ENCODE data around the gene ADAMTS9.

Gene ADAMTS9

DNA sequence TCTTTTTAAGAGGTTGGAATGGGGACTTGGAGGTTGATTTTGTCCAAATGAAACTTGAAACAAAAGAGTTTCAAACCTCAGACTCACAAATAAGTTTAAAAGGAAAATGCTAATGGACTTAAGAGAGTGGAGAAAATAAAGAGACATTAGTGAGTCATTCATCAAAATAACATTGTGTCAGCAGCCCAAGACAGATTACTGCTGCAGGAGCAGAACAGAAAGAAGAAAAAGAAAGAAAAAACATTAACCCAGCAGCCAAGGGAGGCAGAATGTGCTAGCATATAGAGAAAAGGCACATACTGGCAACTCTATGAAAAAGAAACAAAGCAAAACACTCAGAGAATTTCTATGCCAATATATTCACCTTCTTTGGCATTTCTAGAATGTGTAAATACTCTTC lies 42.6 kb downstream of the ADAMTS9 start:
- Histone ChIP-seq H3K4me1 (ENCODE audit: low read length) (no peaks in the 10 kb centered on the region), H3K27me3 (ENCODE audit: low read depth, low read length) (no peaks in the 10 kb centered on the region), H3K9me3 (ENCODE audit: insufficient read depth, low read length) (no peaks in the 10 kb centered on the region), H4K20me1 (ENCODE audit: insufficient read depth, low read length) (no peaks in the 10 kb centered on the region), H3K9ac (ENCODE audit: low read length) (no peak overlapping the region), H3K36me3 (replicated peaks; ENCODE audit: low read depth, low read length) (no peaks in the 10 kb centered on the region), H3K27ac (ENCODE audit: low read length) (no peak overlapping the region), H3K4me3 (ENCODE audit: low read length) (no peak overlapping the region), H3K4me2 (ENCODE audit: low read length) (no peak overlapping the region), H3K79me2 (ENCODE audit: low read length) (no peaks in the 10 kb centered on the region), H2AFZ (ENCODE audit: low read depth, low read length) (no peak overlapping the region)
- TF ChIP-seq EZH2phosphoT487 (IDR thresholded peaks at IDR 0.05; ENCODE audit: low read depth): no peak
- TF ChIP-seq, protein P1, sequence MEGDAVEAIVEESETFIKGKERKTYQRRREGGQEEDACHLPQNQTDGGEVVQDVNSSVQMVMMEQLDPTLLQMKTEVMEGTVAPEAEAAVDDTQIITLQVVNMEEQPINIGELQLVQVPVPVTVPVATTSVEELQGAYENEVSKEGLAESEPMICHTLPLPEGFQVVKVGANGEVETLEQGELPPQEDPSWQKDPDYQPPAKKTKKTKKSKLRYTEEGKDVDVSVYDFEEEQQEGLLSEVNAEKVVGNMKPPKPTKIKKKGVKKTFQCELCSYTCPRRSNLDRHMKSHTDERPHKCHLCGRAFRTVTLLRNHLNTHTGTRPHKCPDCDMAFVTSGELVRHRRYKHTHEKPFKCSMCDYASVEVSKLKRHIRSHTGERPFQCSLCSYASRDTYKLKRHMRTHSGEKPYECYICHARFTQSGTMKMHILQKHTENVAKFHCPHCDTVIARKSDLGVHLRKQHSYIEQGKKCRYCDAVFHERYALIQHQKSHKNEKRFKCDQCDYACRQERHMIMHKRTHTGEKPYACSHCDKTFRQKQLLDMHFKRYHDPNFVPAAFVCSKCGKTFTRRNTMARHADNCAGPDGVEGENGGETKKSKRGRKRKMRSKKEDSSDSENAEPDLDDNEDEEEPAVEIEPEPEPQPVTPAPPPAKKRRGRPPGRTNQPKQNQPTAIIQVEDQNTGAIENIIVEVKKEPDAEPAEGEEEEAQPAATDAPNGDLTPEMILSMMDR (IDR thresholded peaks at IDR 0.05; ENCODE audit: low read depth, low read length): no peak

DNA sequence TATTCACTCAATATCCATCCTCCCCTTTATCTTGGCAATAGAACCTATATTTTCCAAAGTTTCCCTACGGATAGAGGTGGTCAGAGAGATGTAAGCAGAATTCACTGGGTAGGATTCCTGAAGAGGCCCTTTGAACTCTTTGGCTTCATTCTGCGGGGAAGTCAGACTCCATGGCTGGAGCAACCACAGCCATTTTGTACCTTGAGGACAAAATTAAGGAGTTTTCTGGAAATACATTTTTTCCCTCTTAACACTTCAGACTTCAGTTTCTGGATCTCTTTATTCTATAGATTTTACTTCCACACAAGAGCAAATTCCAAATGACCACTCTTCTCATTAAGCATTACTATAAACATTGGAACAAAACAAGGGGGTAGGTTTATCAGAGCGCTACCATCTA lies 43.3 kb downstream of the ADAMTS9 start:
- no peak overlapping the region for H2AFZ ChIP-seq (ENCODE audit: low read depth, low read length)
- H3K4me3 ChIP-seq (ENCODE audit: low read length): no peak overlapping the region
- no peaks in the 10 kb centered on the region for H3K79me2 ChIP-seq (ENCODE audit: low read length)
- TF ChIP-seq, protein P1 (IDR thresholded peaks at IDR 0.05; ENCODE audit: low read depth, low read length): no peak
- no peak for TF ChIP-seq EZH2phosphoT487 (IDR thresholded peaks at IDR 0.05; ENCODE audit: low read depth)
- no peaks in the 10 kb centered on the region for H3K36me3 ChIP-seq (replicated peaks; ENCODE audit: low read depth, low read length)
- no peaks in the 10 kb centered on the region for H3K9me3 ChIP-seq (ENCODE audit: insufficient read depth, low read length)
- H3K27me3 ChIP-seq (ENCODE audit: low read depth, low read length): no peaks in the 10 kb centered on the region
- no peaks in the 10 kb centered on the region for H3K4me1 ChIP-seq (ENCODE audit: low read length)
- no peaks in the 10 kb centered on the region for H4K20me1 ChIP-seq (ENCODE audit: insufficient read depth, low read length)
- H3K9ac ChIP-seq (ENCODE audit: low read length): no peak overlapping the region
- no peak overlapping the region for H3K27ac ChIP-seq (ENCODE audit: low read length)
- H3K4me2 ChIP-seq (ENCODE audit: low read length): no peak overlapping the region

DNA sequence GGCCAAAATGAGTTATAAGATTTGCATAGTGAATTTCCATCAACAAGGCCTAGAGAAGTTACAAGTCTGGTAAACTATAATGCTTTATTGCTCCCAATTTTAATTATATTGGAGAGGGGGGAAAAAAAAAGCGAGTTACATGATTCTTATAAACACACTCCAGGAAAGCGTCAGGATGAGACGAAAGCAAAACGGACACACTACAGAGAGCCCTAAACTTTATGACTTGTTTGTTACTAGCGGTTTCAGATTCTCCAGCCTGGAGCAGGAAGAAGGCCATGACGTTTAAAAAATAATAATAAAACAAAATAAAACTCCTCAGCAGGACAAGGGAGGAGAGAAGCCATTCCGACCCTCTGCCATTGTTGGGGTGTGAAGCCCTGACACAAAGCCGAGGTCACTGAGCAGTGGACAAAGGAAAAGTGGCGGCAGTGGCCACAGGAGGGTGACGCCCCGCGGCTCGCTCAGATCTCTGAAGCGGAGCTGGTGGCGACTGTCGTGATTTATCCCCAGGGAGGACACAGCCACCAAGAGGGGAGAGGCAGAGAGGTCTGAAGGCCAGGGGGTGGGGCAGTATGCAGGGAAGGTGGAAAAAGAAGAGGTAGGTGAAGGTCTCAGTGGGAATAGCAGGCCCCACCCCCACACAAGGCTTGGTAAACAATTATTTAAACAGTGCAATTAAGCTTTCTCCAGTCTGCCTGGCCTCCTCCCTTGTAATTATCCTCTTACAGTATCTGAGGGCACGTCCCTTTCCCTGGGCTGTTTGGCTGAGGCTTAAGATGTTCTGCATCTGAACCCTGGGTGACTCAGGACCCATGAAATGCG lies 45.3 kb downstream of the ADAMTS9 start:
- Histone ChIP-seq H3K36me3 (replicated peaks; ENCODE audit: low read depth, low read length) (no peaks in the 10 kb centered on the region), H2AFZ (ENCODE audit: low read depth, low read length) (no peak overlapping the region), H3K4me2 (ENCODE audit: low read length) (no peak overlapping the region), H3K4me3 (ENCODE audit: low read length) (no peak overlapping the region), H3K9me3 (ENCODE audit: insufficient read depth, low read length) (no peaks in the 10 kb centered on the region), H3K79me2 (ENCODE audit: low read length) (no peaks in the 10 kb centered on the region), H3K27me3 (ENCODE audit: low read depth, low read length) (no peaks in the 10 kb centered on the region), H4K20me1 (ENCODE audit: insufficient read depth, low read length) (no peaks in the 10 kb centered on the region), H3K4me1 (ENCODE audit: low read length) (no peaks in the 10 kb centered on the region), H3K9ac (ENCODE audit: low read length) (no peak overlapping the region), H3K27ac (ENCODE audit: low read length) (no peak overlapping the region)
- TF ChIP-seq, protein P1 (IDR thresholded peaks at IDR 0.05; ENCODE audit: low read depth, low read length): no peak
- TF ChIP-seq EZH2phosphoT487 (IDR thresholded peaks at IDR 0.05; ENCODE audit: low read depth): no peak

DNA sequence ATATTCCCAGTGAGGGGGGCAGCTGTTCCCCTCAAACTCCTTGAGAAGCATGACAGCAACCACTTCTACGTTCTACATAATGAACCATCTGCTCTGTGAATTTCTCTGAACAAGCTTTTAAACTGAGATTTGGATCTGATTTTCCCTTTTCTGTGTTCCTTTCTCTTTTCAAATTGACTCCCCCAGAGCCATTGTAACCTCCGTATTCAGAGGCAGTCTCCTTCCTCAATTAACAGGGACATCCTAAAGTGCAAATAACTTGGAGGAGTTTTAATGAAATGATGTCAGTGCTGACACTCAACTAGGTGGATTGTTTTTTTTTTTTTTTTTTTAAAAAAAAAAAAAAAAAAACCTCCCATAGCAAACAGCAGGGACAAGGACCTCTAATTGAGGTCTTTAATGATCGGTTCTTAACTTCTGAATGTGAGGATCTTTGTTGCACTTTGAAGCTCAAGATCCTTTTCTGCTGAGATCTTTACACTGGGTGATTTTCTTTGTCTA lies 48.8 kb downstream of the ADAMTS9 start:
- no peak overlapping the region for H3K9ac ChIP-seq (ENCODE audit: low read length)
- no peak overlapping the region for H3K27ac ChIP-seq (ENCODE audit: low read length)
- H3K9me3 ChIP-seq (ENCODE audit: insufficient read depth, low read length): no peaks in the 10 kb centered on the region
- H3K4me2 ChIP-seq (ENCODE audit: low read length): no peak overlapping the region
- H3K27me3 ChIP-seq (ENCODE audit: low read depth, low read length): no peaks in the 10 kb centered on the region
- H3K4me3 ChIP-seq (ENCODE audit: low read length): no peak overlapping the region
- no peaks in the 10 kb centered on the region for H3K79me2 ChIP-seq (ENCODE audit: low read length)
- H3K4me1 ChIP-seq (ENCODE audit: low read length): no peaks in the 10 kb centered on the region
- no peaks in the 10 kb centered on the region for H3K36me3 ChIP-seq (replicated peaks; ENCODE audit: low read depth, low read length)
- H2AFZ ChIP-seq (ENCODE audit: low read depth, low read length): no peak overlapping the region
- no peaks in the 10 kb centered on the region for H4K20me1 ChIP-seq (ENCODE audit: insufficient read depth, low read length)
- no peak for TF ChIP-seq EZH2phosphoT487 (IDR thresholded peaks at IDR 0.05; ENCODE audit: low read depth)
- TF ChIP-seq, protein P1 (IDR thresholded peaks at IDR 0.05; ENCODE audit: low read depth, low read length): no peak

Data from OCI-LY3 (cell line).